ENCODE data around the gene ARAP1.

ARAP1 gene

DNA sequence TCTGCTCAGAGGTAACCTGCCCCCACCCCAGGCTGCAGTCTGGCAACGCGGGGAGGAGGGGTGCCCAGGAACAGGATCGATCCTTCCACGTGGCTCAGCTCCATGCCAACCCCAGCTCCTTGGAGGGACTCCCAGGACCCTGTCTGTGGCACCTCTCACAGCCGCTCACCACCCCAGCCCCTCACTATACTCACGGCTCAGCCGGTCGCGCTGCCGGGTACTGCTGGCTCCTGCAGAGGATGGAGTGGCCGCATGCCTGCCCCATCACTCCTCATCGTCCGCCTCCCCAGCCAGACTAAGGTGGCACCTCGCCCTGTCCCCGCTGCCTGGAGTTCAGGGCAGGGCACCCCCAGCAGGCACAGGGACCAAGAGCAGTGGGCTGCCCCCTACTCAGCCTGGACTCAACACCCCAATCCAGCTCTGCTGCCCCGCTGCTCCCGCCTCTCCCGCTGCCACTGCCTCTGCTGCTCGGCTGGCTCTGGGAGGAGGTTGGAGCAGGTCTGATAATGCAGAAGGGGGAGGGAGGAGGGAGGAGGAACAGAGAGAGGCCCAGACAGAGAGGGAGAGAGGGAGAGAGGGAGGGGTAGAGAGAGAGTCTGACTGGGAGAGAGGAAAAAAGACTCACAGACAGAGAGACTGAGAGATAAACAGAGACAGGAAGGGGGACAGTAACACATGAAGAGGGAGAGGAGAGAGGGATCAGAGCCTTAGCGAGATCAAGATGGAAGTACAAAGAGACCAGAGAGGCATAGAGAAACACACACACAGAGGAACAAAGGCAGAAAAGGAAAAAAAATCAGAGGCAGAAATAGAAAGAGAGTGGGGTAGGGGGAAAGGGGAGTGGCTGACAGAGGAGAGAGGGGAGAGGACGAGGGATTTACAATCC, 78.0 kb downstream of the ARAP1 start, which contains the start of gene PDE2A:
PDE2A (minus strand) TSS at position 480 of the 886 bp plus-strand sequence; CDS start at position 265, 215 bp downstream.
- no peak for DNase-seq (ENCODE audit: low read depth, low spot score)
- Histone ChIP-seq H3K9me3 (ENCODE audit: low read depth, low read length) (no peaks in the 10 kb centered on the region), H3K9ac (ENCODE audit: insufficient read length) (no peak within 1 kb of the TSS), H3K27ac (no peak within 1 kb of the TSS), H3K36me3 (ENCODE audit: insufficient read depth, low read length) (no peaks in the 10 kb centered on the region), H3K4me3 (no peak within 1 kb of the TSS)
- TF ChIP-seq EZH2 (IDR thresholded peaks at IDR 0.05): no peak
- TF ChIP-seq POLR2AphosphoS5 (IDR thresholded peaks at IDR 0.05; ENCODE audit: borderline replicate concordance, low read depth, low read length): no peak
- TF ChIP-seq FOXP2 (optimal IDR thresholded peaks at IDR 0.05; ENCODE audit: control extremely low read depth, extremely low read length, insufficient read depth): no peak

DNA sequence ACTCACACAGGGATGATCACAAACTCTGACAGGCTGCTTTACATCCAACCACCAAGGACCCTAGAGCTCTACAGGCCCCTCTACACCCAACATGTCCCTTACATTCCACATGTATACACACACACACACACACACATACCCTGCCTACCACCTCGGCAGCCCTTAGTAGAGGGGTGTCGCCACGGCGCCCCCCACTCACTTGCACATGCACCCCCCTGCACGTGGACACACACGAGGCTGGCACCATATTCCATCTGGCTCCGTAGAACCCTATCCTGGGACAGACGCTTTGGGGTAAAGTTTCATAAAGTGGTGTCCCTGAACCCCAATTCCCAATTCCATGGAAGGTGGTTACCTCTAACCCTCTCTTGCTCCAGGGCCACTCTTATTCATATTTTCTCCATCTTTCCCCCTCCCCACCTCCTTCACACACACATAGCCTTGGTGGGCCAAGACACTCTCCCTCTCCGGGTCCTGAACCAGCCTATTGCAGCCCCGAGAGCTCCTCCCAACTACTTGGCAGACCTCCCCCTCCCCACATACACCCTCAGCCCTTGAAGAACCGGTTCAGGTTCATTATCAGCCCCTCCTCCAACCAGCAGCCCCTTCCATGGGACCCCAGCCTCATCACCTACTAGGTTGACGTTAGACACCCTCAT, 78.8 kb downstream of the ARAP1 start:
- no peak overlapping the region for H3K4me3 ChIP-seq
- no peak for DNase-seq (ENCODE audit: low read depth, low spot score)
- no peaks in the 10 kb centered on the region for H3K9me3 ChIP-seq (ENCODE audit: low read depth, low read length)
- H3K9ac ChIP-seq (ENCODE audit: insufficient read length): no peak overlapping the region
- no peak for TF ChIP-seq FOXP2 (optimal IDR thresholded peaks at IDR 0.05; ENCODE audit: control extremely low read depth, extremely low read length, insufficient read depth)
- TF ChIP-seq POLR2AphosphoS5 (IDR thresholded peaks at IDR 0.05; ENCODE audit: borderline replicate concordance, low read depth, low read length): no peak
- TF ChIP-seq EZH2 (IDR thresholded peaks at IDR 0.05): no peak
- H3K27ac ChIP-seq: no peak overlapping the region
- no peaks in the 10 kb centered on the region for H3K36me3 ChIP-seq (ENCODE audit: insufficient read depth, low read length)

DNA sequence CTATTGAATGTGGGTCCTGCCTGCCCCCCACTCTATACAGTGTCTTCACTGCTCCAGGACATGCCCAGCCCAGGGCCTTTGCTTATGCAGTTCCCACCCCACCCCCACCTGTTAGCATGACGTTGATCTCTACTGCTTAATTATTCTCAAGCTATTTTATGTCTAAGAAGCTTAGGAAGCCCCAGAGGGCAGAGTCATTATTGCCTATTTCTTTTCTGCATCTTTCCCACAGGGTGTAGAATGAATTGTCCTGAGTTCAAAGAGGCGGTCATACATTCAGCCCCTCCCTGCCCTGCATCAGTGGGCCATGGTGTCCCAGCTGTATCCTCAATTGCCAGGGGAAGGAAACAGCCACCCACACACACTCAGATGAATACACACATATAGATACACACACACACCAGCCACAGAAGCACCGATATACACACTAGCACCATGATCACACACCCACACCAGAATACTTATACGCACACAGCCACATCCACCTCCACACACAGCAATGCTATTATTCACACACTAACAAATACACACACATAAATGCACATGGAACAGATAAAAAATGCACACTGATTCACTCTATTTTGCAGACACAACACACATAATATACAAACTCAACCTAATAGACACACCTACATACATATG, 79.5 kb downstream of the ARAP1 start:
- H3K4me3 ChIP-seq: no peak overlapping the region
- H3K27ac ChIP-seq: no peak overlapping the region
- H3K9me3 ChIP-seq (ENCODE audit: low read depth, low read length): no peaks in the 10 kb centered on the region
- no peak overlapping the region for H3K9ac ChIP-seq (ENCODE audit: insufficient read length)
- no peak for TF ChIP-seq FOXP2 (optimal IDR thresholded peaks at IDR 0.05; ENCODE audit: control extremely low read depth, extremely low read length, insufficient read depth)
- TF ChIP-seq POLR2AphosphoS5 (IDR thresholded peaks at IDR 0.05; ENCODE audit: borderline replicate concordance, low read depth, low read length): no peak
- TF ChIP-seq EZH2 (IDR thresholded peaks at IDR 0.05): no peak
- H3K36me3 ChIP-seq (ENCODE audit: insufficient read depth, low read length): no peaks in the 10 kb centered on the region
- no peak for DNase-seq (ENCODE audit: low read depth, low spot score)

DNA sequence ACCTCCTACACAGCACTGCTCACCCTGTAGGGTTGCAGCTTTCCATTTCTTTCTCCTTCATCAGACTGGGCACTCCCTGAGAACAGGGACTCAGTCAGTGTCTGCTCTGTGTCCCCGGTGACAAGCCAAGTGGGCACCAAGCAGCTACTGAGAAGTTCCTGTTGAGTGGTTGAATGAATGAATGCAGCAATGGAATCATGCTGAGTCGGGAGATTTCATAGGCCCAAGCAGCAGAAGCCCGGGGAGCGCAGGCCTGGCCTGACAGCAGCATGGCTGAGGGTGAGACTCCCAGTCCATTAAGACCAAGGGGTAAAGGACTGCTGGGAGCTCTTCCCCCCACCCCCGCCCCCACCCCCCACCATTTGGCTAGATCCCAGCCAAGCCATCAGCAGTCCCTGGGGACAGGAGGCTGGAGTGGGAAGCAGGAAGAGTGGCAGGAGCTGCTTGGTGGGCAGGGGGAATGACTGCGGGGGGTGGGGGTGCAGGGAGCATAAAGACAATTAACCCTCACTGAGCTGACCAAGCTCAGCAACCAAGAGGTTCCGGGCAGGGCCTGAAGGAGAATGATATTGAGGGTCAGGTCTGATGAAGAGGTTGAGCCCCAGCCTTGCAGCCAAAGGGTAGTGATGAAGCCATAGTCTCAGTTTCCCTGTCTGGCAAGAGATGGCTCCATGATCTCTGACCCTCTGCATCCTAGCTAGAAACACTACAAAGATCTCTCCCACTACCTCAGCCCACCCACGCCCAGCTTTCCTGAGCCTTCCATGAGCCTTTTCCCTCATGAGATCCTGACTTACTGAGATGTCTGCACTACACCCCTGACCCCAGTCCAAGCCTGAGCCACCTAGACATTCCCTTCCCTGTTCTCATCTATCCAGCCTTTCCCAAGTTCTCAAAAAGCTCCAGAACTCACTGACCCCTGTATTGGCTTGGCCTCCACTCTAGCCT, 80.8 kb downstream of the ARAP1 start:
- Histone ChIP-seq H3K4me3 (no peak overlapping the region), H3K36me3 (ENCODE audit: insufficient read depth, low read length) (no peaks in the 10 kb centered on the region), H3K9ac (ENCODE audit: insufficient read length) (no peak overlapping the region), H3K27ac (no peak overlapping the region), H3K9me3 (ENCODE audit: low read depth, low read length) (no peaks in the 10 kb centered on the region)
- DNase-seq (ENCODE audit: low read depth, low spot score): no peak
- no peak for TF ChIP-seq FOXP2 (optimal IDR thresholded peaks at IDR 0.05; ENCODE audit: control extremely low read depth, extremely low read length, insufficient read depth)
- TF ChIP-seq POLR2AphosphoS5 (IDR thresholded peaks at IDR 0.05; ENCODE audit: borderline replicate concordance, low read depth, low read length): no peak
- TF ChIP-seq EZH2 (IDR thresholded peaks at IDR 0.05): no peak

DNA sequence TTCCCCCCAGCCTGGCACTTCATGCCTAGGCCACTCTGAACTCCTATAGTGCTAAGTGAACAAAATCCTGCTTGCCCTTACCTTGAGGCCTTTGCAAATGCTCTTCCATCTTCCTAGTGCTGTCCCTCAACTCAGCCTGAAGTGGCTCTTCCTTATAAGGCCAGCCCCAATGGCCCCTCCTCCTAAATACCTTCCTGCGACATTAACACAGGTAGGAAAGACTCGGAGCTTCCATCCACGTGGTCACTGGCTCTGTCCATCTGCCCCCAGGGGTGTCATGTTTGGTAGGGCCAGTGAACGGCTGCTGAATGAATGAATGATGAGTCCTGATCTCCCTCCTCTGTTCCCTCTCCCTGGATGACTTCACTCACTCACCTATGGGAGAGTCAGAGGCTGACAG, 82.2 kb downstream of the ARAP1 start:
- Histone ChIP-seq H3K9ac (ENCODE audit: insufficient read length) (no peak overlapping the region), H3K27ac (no peak overlapping the region), H3K36me3 (ENCODE audit: insufficient read depth, low read length) (no peaks in the 10 kb centered on the region), H3K4me3 (no peak overlapping the region), H3K9me3 (ENCODE audit: low read depth, low read length) (no peaks in the 10 kb centered on the region)
- DNase-seq (ENCODE audit: low read depth, low spot score): no peak
- no peak for TF ChIP-seq FOXP2 (optimal IDR thresholded peaks at IDR 0.05; ENCODE audit: control extremely low read depth, extremely low read length, insufficient read depth)
- TF ChIP-seq POLR2AphosphoS5 (IDR thresholded peaks at IDR 0.05; ENCODE audit: borderline replicate concordance, low read depth, low read length): no peak
- TF ChIP-seq EZH2 (IDR thresholded peaks at IDR 0.05): no peak

DNA sequence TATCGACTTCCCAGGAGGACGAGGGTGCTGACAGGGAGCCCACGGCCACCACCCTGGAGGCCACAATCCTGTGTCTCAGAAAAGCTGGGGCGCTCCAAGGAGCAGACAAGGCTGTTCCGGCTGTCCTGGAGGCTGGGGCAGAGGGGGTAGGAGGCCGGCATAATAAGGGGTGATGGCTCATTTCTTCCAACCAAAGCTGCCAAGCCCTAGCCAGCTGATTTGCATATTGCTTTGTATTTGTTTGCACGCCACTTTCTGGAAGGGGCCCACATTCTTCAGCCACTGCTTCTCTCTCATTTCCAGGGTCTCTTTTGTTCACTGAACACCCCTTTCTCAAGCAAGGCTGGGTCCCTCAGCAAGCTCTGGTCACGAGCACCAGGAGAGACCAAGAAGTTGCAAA, 82.7 kb downstream of the ARAP1 start:
- no peak for TF ChIP-seq EZH2 (IDR thresholded peaks at IDR 0.05)
- TF ChIP-seq POLR2AphosphoS5 (IDR thresholded peaks at IDR 0.05; ENCODE audit: borderline replicate concordance, low read depth, low read length): no peak
- no peak for TF ChIP-seq FOXP2 (optimal IDR thresholded peaks at IDR 0.05; ENCODE audit: control extremely low read depth, extremely low read length, insufficient read depth)
- Histone ChIP-seq H3K9me3 (ENCODE audit: low read depth, low read length) (no peaks in the 10 kb centered on the region), H3K36me3 (ENCODE audit: insufficient read depth, low read length) (no peaks in the 10 kb centered on the region), H3K4me3 (no peak overlapping the region), H3K9ac (ENCODE audit: insufficient read length) (no peak overlapping the region), H3K27ac (no peak overlapping the region)
- no peak for DNase-seq (ENCODE audit: low read depth, low spot score)

DNA sequence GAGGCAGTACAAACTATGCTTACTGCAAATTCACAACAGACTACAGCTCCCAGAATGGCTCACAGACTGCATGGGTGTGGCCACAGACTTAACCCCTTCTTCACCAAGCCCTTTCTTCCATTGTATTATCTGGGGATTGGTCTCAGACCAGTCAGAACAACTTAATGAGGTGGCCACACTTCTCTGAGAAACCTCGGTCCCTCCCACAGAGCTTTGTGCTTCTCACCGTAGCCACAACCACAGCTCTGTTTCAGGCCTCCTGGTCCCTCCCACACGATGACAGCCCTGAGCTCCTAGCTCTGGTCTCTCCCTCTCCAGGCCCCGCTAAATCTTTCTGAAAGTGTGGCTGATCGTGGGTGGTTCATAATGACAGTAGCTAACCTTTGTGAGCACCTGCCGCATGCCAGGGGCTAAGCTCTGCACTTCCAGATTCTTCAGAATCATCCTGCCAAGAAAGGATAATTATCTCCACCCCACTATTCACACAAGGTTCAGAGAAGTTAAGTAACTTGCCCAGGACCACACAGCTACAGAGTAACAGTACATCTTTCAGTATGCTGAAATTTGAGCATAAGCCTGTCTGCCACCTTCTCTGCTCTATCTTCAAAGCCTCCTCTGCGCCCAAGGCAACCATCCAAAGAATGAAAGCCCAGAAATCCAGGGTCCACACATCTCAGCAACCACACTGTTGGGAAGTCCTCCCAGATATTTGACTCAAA, 83.4 kb downstream of the ARAP1 start:
- Histone ChIP-seq H3K36me3 (ENCODE audit: insufficient read depth, low read length) (no peaks in the 10 kb centered on the region), H3K9ac (ENCODE audit: insufficient read length) (no peak overlapping the region), H3K27ac (no peak overlapping the region), H3K4me3 (no peak overlapping the region), H3K9me3 (ENCODE audit: low read depth, low read length) (no peaks in the 10 kb centered on the region)
- TF ChIP-seq EZH2 (IDR thresholded peaks at IDR 0.05) (no peak), FOXP2 (optimal IDR thresholded peaks at IDR 0.05; ENCODE audit: control extremely low read depth, extremely low read length, insufficient read depth) (no peak), POLR2AphosphoS5 (IDR thresholded peaks at IDR 0.05; ENCODE audit: borderline replicate concordance, low read depth, low read length) (no peak)
- no peak for DNase-seq (ENCODE audit: low read depth, low spot score)
